GM21576 (cell line): ENCODE data around the gene MGMT.
"Not testable (repeated sequence)": the region's sequence is repeated elsewhere in the genome, so short reads cannot be mapped to it uniquely, and the experiment has no call there.

Experiments used
- ATAC-seq: cut with Tn5 transposase; IDR thresholded peaks from one replicate; pipeline ENCODE4 v1.9.1; 2021; ENCODE audit warnings: mild to moderate bottlenecking, moderate library complexity; ENCODE audit not compliant: unreplicated experiment

Gene MGMT

GRCh38 chr10:129466703-129467358 is at the start of gene MGMT:
Gene MGMT (plus strand): TSS chr10:129467241.
- peak; percentile 87 for ATAC-seq

GRCh38 chr10:129417870-129418269 is 49.2 kb upstream of the MGMT start:
- no peak for ATAC-seq

DNA sequence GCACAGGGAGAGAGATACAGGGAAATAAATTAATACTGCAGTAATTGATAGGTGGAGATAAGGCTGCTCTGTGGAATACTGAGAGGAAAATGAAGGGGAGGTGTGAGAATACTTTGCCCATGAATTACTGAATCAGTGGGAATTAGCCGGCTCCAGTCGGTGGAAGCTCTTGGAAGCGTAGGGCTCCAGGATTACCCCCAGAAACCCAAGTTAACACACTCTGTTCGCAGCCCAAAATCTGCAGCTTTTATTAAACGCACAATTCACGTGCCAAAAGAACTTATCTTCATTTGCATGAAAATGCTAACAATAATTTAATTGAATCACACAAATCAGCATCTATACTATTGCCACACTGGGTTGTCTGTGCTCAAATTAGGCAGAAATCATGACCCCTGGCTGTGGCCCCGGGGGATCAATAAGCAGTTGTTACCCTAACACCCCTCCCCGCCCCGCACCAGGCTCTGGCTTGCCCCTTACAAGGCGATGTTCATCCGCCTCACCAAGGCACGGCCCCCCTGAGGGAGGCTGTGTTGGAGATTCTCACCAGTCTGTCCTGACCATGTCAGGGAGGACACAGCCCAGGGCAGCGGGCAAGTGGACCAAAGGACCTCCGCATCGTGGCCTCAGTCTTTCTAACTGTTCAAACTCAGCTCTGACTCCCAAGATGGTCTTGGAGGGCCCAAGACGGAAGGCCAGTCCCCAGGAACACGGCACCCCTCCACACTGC is 48.4 kb upstream of the MGMT start:
- ATAC-seq: no peak

- ATAC-seq: no peak
These were observed 47.6 kb upstream of the MGMT start for GRCh38 chr10:129419397-129419796.

DNA sequence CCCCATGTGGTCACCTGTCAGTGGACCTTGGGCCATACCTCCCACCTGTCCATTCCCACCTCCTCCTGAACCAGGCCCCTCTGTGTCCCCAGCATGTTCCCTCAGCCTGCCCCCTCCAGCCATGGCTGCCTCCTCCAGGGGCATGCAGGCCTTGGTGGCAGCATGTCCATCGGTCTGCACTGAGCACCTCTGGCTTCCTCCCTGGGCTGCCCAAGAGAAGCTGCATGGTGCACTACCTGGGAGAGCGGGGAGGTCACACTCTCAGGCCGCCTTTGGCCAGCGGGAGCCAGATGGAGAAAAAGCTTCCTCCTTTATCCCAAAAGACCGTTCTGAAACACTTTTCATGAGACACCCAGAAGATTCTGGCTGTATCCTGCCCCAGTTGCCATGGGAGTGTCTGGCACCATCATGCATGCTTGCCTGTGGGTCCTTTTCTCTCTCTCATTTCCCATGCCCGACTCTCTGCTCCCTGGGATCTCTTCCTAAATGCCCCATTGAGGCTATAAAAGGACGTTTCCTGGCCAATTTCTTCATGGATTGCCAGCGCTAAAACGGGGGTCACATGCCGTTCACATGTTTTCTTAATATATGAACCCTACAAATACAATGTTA is 45.5 kb upstream of the MGMT start:
- ATAC-seq: no peak

DNA sequence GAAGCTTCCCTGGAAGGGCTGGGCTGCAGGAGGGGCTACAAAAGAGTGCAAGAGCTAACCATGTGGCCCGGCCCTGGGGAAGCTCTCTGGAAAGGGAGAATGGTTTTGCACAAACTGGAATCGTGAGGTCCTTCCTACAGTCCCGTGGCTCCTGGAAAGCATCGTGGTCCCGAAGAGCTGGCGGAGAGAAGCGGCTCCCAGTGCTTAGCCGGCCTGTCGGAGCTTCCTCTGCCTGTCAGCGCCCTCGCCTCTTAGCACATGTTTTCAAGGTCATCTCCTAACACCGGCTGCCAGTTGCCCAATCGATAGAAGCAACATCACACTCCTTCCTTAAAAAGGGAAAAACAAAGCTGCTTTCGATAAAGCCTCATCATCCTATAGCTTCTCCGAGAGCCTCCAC is 42.1 kb upstream of the MGMT start:
- no peak for ATAC-seq

GRCh38 chr10:129426606-129427005 is 40.4 kb upstream of the MGMT start:
- ATAC-seq: no peak

- ATAC-seq: no peak
These were observed 33.8 kb upstream of the MGMT start for GRCh38 chr10:129433266-129433665.

- ATAC-seq: not testable (repeated sequence)
These were observed 31.3 kb upstream of the MGMT start for GRCh38 chr10:129435724-129436123.

DNA sequence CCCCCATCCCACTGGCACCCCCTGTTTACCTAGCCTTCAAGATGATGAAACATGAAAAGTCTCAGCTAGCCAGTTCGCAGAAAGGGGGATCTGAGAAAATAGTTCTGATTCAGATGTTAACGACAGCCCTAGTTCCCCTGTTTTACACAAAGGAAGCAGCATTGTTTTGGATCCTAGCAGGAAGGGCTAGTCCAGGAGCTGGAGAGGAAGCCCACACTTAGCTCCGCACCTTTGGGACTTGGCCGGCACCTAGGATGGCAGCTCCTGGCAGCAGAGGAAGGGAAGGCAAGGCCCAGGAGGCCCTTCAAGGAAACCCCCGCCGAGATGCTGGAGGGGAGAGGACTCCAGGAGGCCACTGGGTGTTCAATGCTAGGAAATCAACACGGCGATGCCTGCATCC is 29.0 kb upstream of the MGMT start:
- ATAC-seq: no peak

GRCh38 chr10:129440247-129440646 is 26.8 kb upstream of the MGMT start:
- no peak for ATAC-seq

GRCh38 chr10:129440722-129441316 is 26.2 kb upstream of the MGMT start:
- no peak for ATAC-seq

DNA sequence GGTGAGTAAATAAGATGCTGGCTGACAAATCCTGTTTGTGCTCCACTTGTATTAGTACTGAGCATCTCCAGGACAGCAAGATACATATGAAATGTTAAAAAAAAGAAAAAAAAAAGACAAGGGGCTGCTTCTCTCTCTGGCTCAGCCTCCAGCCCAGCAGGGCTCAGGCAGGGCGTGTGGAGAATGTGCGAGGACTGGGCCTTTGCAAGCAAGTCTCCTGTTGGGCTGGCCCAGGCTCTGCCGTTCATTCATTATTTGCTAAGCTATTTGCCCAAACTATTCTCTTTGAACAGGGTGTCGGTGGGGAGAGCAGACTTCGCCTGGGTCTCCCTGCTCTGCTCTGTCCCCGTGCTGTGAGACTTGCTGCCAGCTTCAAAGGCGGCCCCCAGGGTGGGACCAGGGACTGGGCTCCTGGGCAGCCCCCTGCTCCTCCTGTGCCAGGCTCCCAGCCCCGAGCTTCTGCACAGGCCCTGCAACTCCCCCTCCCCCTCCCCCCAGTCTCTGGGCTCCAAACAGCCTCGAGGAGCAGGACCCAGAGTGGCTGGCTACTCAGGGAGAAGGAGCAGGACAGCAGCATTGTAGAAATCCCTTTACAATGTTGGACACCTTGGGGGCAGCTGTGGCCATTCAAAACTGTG is 25.6 kb upstream of the MGMT start:
- ATAC-seq: no peak

GRCh38 chr10:129442866-129443265 is 24.2 kb upstream of the MGMT start:
- no peak for ATAC-seq

DNA sequence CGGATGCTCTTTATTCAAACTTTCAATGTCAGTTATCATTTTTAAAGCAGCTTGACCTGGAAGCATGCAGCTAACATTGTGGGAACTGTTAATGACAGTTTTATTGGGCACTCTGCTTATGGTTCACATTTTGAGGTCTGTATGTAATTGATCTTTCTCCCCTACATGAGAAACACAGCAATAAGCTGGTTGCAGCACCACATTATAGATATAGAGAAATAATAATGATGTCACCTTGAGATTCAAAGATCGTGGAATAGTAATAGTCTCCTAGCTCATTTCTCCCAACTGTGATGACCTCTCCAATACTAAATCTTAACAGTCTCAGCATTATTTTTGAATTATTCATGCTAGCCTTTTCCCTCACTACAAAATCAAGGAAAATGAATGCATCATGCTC is 22.7 kb upstream of the MGMT start:
- ATAC-seq: no peak

DNA sequence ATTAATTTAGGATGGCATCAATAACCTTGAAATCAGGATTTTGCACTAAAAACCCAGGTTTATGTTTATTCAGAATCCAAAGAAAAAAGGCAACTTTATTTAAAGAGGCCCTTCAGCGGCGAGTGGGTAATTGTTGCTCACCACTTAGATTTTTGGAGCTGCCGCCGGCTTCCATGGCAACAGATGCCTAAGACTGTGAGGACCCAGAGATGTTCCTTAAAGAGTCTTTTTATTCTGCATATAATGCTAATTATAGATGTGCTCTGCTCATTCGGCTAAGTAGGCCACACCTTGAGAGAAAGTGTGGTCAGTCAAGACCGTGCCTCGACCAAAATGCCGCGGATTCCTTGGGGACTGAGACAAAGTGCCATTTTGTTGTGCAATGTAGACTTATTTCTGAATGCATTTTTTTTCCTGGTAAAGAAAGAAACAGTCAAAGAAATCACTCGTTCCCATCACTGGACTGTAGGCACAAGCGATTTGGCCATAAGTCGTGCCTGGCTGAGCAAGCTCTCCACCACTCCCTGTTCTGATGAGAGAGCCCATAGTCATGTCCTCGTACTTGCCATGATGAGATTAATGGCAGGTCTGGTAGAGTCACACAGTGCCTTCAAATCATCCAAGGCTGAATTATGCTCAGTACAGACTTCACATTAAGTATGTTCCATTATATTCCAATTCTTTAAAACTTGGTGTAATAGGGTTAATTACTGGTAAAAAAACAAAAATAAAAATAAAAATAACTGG is 21.4 kb upstream of the MGMT start:
- no peak for ATAC-seq

- no peak for ATAC-seq
These were observed 20.9 kb upstream of the MGMT start for GRCh38 chr10:129446183-129446581.

DNA sequence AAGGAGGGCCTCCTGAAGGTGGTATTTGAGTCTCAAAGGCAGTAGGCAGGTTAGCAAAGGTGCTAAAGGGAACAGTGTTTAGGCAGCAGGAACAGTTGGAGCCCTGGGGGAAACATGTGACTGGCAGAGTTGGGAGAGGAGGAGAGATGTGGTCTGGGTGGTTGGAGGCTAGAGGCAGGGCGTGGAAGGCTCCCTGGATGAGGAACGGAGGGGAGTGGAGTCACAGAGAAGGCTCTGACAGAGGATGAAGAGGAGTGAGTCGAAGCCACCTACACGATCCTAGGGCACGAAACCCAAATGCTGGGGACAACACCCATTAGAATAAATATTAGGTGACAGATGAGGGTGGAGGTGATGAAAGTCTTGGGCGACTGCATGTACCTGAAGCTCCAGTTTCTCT is 19.6 kb upstream of the MGMT start:
- ATAC-seq: no peak

GRCh38 chr10:129448086-129448485 is 19.0 kb upstream of the MGMT start:
- no peak for ATAC-seq

DNA sequence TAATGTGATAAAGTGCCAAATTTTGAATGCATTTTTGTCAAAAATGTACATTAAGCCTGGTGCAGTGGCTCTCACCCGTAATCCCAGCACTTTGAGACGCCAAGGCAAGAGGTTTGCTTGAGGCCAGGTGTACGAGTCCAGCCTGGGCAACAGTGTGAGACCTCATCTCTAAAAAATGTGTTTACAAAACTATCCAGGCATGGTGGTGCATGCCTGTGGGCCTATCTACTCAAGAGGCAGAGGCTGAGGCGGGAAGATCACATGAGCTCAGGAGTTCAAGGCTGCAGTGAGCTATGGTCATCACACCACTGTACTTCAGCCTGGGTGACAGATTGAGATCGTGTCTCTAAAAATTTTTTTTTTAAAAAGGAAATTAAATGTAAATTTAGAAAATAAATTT is 18.5 kb upstream of the MGMT start:
- ATAC-seq: no peak

- ATAC-seq: no peak
These were observed 17.1 kb upstream of the MGMT start for GRCh38 chr10:129449893-129450292.
